HepG2 (cell line): Measurements from ENCODE around the gene MADD. TPM values are rescaled to one million over a fixed set of nuclear protein-coding genes. Genes with fewer than 3 reads are reported as not detected.
A peak's percentile ranks its signal among the peaks of the same experiment; 100 is the strongest.

Experiments
- HNRNPL ChIP-seq: fragments of 200-400 bp; formaldehyde crosslinking; IDR thresholded peaks from 2 replicates; pipeline ENCODE4 v1.6.1; 2017; ENCODE audit warnings: mild to moderate bottlenecking, low read depth, low read length
- MAFG ChIP-seq: sonication (generic); formaldehyde crosslinking; IDR thresholded peaks from 2 replicates; pipeline ENCODE4 v1.5.1; 2020; ENCODE audit warnings: mild to moderate bottlenecking, missing genetic modification reagents
- NFATC3 ChIP-seq: sonication (generic); formaldehyde crosslinking; IDR thresholded peaks from 2 replicates; pipeline ENCODE4 v1.5.1; 2020; ENCODE audit warnings: mild to moderate bottlenecking, missing genetic modification reagents
- PPARG ChIP-seq: conservative IDR thresholded peaks from 2 replicates; pipeline ENCODE4 v1.6.1; 2016; ENCODE audit warnings: missing biosample characterization, missing genetic modification reagents
- SUZ12 ChIP-seq: fragments of 150-350 bp; IDR thresholded peaks from 2 replicates; pipeline ENCODE4 v1.6.1; 2014; ENCODE audit warnings: low read depth, low read length
- ZNF350 ChIP-seq: sonication (generic); formaldehyde crosslinking; IDR thresholded peaks from 2 replicates; pipeline ENCODE4 v1.4.0; 2020; ENCODE audit warnings: mild to moderate bottlenecking, low read depth, missing genetic modification reagents, borderline replicate concordance
- ZNF75D ChIP-seq: sonication (generic); formaldehyde crosslinking; IDR thresholded peaks from 2 replicates; pipeline ENCODE4 v1.8.1; 2023; ENCODE audit warnings: missing genetic modification reagents, mild to moderate bottlenecking, borderline replicate concordance
- polyA plus RNA-seq, 8 experiments: library from polyadenylated mRNA; depleted of rRNA in 3 of 8; stranded (reverse) in 7 of 8; unstranded in 1 of 8; fragments of >200 nt; fragmentation: Illumina TruSeq in 4 of 8; extraction: Trizol in 4 of 8; gene quantifications; 2 replicates each; pipeline versions ENCODE4 v1.2.1 to v1.2.3, GENCODE V29; 2011 to 2016; ENCODE audit warnings: low read depth in 4 of 8, missing spikeins in 1 of 8, mixed read lengths in 1 of 8; ENCODE audit not compliant: insufficient read depth in 1 of 8
- total RNA-seq, 5 experiments: library from RNA; depleted of rRNA; stranded (reverse); fragments of >200 nt; fragmentation: Illumina TruSeq; extraction: Trizol; gene quantifications; 2 replicates each; pipeline ENCODE4 v1.2.3, GENCODE V29; 2016; ENCODE audit warnings: low read depth in 1 of 5
- TF ChIP-seq, protein P1 (sequence below): sonication (generic); formaldehyde crosslinking; IDR thresholded peaks from 2 replicates; pipeline ENCODE4 v1.5.1; 2020; ENCODE audit warnings: missing genetic modification reagents, mild to moderate bottlenecking, borderline replicate concordance
- TF ChIP-seq, protein P2 (sequence below): IDR thresholded peaks from 2 replicates; pipeline ENCODE4 v1.6.1; 2016; ENCODE audit warnings: missing compliant biosample characterization, missing genetic modification reagents, borderline replicate concordance
- TF ChIP-seq, protein P3 (sequence below): sonication (generic); formaldehyde crosslinking; IDR thresholded peaks from 2 replicates; pipeline ENCODE4 v1.4.0; 2020; ENCODE audit warnings: mild to moderate bottlenecking, missing genetic modification reagents
- TF ChIP-seq, protein P4 (sequence below): sonication (generic); formaldehyde crosslinking; IDR thresholded peaks from 2 replicates; pipeline ENCODE4 v1.4.0; 2020; ENCODE audit warnings: missing genetic modification reagents, mild to moderate bottlenecking, borderline replicate concordance
- TF ChIP-seq, protein P5 (sequence below): sonication (generic); formaldehyde crosslinking; IDR thresholded peaks from 2 replicates; pipeline ENCODE4 v1.4.0; 2020; ENCODE audit warnings: missing genetic modification reagents, mild to moderate bottlenecking, borderline replicate concordance
- TF ChIP-seq, protein P6 (sequence below): sonication (generic); formaldehyde crosslinking; IDR thresholded peaks from 2 replicates; pipeline ENCODE4 v1.4.0; 2020; ENCODE audit warnings: missing genetic modification reagents, borderline replicate concordance

The MADD gene
- total and polyA plus RNA-seq, 2 of the 13 experiments (the other 11 are each of a cell fraction or from before 2014, with no cell fraction given) = 18.0 to 29.2 TPM

DNA sequence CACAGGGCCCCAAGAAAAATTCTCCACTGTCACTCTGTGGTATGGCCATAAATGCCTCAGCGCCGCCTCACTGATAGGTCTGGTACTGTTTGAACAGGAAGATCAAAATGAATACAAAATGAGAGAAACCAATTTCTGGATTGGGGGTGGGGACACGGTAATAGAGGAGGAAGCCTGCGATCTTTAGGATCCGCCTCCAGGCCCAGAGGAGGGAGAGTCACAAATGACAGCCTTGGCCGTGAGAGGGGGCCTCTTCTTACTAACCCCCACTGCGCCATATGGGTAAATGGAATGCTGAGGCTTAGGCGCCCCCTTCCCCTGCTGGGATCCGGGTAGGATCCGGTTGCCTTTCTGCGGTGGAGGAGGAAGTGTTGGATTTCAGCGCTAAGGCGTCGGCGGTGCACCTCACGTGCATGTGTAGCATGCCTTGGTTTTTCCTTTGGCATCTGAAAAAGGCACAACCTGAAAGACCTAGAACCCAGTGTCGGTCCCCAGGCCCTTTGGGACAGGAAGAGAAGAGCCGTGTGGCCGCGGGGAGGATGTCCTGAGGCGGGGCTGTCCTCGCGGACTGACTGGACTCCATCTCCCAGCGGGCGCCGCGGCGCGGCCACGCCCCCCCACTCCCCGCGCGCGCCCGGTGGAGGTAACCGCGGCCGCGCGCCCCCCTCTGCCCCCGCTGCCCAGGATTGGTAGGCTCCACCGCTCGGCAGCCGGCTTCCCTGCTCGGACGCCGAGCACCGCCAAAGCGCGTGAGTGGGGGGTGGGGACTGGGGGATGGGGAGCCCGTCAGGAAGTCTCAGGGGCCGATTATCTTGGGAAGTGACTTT, 718 bp upstream of the MADD start (continued):
- TF ChIP-seq, protein P1, sequence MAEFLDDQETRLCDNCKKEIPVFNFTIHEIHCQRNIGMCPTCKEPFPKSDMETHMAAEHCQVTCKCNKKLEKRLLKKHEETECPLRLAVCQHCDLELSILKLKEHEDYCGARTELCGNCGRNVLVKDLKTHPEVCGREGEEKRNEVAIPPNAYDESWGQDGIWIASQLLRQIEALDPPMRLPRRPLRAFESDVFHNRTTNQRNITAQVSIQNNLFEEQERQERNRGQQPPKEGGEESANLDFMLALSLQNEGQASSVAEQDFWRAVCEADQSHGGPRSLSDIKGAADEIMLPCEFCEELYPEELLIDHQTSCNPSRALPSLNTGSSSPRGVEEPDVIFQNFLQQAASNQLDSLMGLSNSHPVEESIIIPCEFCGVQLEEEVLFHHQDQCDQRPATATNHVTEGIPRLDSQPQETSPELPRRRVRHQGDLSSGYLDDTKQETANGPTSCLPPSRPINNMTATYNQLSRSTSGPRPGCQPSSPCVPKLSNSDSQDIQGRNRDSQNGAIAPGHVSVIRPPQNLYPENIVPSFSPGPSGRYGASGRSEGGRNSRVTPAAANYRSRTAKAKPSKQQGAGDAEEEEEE (CRISPR knock-in tag) = no peak
- TF ChIP-seq MAFG (CRISPR knock-in tag) = no peak
- TF ChIP-seq, protein P2, sequence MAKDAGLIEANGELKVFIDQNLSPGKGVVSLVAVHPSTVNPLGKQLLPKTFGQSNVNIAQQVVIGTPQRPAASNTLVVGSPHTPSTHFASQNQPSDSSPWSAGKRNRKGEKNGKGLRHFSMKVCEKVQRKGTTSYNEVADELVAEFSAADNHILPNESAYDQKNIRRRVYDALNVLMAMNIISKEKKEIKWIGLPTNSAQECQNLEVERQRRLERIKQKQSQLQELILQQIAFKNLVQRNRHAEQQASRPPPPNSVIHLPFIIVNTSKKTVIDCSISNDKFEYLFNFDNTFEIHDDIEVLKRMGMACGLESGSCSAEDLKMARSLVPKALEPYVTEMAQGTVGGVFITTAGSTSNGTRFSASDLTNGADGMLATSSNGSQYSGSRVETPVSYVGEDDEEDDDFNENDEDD (CRISPR knock-in tag) = no peak
- TF ChIP-seq HNRNPL = no peak
- TF ChIP-seq, protein P3, sequence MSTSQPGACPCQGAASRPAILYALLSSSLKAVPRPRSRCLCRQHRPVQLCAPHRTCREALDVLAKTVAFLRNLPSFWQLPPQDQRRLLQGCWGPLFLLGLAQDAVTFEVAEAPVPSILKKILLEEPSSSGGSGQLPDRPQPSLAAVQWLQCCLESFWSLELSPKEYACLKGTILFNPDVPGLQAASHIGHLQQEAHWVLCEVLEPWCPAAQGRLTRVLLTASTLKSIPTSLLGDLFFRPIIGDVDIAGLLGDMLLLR (CRISPR knock-in tag) = no peak
- TF ChIP-seq ZNF350 (CRISPR knock-in tag) = peak; percentile 81; the same call in 1 of the 2 replicates
- TF ChIP-seq NFATC3 (CRISPR knock-in tag) = no peak
- TF ChIP-seq, protein P4, sequence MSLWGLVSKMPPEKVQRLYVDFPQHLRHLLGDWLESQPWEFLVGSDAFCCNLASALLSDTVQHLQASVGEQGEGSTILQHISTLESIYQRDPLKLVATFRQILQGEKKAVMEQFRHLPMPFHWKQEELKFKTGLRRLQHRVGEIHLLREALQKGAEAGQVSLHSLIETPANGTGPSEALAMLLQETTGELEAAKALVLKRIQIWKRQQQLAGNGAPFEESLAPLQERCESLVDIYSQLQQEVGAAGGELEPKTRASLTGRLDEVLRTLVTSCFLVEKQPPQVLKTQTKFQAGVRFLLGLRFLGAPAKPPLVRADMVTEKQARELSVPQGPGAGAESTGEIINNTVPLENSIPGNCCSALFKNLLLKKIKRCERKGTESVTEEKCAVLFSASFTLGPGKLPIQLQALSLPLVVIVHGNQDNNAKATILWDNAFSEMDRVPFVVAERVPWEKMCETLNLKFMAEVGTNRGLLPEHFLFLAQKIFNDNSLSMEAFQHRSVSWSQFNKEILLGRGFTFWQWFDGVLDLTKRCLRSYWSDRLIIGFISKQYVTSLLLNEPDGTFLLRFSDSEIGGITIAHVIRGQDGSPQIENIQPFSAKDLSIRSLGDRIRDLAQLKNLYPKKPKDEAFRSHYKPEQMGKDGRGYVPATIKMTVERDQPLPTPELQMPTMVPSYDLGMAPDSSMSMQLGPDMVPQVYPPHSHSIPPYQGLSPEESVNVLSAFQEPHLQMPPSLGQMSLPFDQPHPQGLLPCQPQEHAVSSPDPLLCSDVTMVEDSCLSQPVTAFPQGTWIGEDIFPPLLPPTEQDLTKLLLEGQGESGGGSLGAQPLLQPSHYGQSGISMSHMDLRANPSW (CRISPR knock-in tag) = no peak
- 0 out of 2 replicates have a peak, but pooled peaks have one; percentile 14 for TF ChIP-seq PPARG (CRISPR knock-in tag)
- TF ChIP-seq SUZ12 = peak; percentile 40; the same call in 1 of the 2 replicates
- TF ChIP-seq, protein P5, sequence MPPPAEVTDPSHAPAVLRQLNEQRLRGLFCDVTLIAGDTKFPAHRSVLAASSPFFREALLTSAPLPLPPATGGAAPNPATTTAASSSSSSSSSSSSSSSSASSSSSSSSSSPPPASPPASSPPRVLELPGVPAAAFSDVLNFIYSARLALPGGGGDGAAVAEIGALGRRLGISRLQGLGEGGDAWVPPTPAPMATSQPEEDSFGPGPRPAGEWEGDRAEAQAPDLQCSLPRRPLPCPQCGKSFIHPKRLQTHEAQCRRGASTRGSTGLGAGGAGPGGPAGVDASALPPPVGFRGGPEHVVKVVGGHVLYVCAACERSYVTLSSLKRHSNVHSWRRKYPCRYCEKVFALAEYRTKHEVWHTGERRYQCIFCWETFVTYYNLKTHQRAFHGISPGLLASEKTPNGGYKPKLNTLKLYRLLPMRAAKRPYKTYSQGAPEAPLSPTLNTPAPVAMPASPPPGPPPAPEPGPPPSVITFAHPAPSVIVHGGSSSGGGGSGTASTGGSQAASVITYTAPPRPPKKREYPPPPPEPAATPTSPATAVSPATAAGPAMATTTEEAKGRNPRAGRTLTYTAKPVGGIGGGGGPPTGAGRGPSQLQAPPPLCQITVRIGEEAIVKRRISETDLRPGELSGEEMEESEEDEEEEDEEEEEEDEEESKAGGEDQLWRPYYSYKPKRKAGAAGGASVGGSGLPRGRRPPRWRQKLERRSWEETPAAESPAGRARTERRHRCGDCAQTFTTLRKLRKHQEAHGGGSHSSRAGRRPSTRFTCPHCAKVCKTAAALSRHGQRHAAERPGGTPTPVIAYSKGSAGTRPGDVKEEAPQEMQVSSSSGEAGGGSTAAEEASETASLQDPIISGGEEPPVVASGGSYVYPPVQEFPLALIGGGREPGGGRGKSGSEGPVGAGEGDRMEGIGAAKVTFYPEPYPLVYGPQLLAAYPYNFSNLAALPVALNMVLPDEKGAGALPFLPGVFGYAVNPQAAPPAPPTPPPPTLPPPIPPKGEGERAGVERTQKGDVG = no peak
- no peak for TF ChIP-seq ZNF75D (CRISPR knock-in tag)
- TF ChIP-seq, protein P6, sequence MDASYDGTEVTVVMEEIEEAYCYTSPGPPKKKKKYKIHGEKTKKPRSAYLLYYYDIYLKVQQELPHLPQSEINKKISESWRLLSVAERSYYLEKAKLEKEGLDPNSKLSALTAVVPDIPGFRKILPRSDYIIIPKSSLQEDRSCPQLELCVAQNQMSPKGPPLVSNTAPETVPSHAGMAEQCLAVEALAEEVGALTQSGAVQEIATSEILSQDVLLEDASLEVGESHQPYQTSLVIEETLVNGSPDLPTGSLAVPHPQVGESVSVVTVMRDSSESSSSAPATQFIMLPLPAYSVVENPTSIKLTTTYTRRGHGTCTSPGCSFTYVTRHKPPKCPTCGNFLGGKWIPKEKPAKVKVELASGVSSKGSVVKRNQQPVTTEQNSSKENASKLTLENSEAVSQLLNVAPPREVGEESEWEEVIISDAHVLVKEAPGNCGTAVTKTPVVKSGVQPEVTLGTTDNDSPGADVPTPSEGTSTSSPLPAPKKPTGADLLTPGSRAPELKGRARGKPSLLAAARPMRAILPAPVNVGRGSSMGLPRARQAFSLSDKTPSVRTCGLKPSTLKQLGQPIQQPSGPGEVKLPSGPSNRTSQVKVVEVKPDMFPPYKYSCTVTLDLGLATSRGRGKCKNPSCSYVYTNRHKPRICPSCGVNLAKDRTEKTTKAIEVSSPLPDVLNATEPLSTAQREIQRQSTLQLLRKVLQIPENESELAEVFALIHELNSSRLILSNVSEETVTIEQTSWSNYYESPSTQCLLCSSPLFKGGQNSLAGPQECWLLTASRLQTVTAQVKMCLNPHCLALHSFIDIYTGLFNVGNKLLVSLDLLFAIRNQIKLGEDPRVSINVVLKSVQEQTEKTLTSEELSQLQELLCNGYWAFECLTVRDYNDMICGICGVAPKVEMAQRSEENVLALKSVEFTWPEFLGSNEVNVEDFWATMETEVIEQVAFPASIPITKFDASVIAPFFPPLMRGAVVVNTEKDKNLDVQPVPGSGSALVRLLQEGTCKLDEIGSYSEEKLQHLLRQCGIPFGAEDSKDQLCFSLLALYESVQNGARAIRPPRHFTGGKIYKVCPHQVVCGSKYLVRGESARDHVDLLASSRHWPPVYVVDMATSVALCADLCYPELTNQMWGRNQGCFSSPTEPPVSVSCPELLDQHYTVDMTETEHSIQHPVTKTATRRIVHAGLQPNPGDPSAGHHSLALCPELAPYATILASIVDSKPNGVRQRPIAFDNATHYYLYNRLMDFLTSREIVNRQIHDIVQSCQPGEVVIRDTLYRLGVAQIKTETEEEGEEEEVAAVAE (CRISPR knock-in tag) = no peak; the same call in 1 of the 2 replicates
